Stimulated activated CD8-positive, alpha-beta memory T cell treated with anti-CD3 and anti-CD28 coated beads, Interleukin-2, amount 100 ng/mL, for 48 hours (primary cell): ENCODE measurements around the gene CIDEB.

Experiments used
- DNase-seq, 2 donors: peaks; one replicate each; pipeline ENCODE4 v3.0.0-alpha.2; 2020; ENCODE audit warnings: low read depth in 2 of 2

CIDEB gene

GRCh38 chr14:24269910-24270536, 37.8 kb downstream of the CIDEB start:
- DNase-seq, result no peak

DNA sequence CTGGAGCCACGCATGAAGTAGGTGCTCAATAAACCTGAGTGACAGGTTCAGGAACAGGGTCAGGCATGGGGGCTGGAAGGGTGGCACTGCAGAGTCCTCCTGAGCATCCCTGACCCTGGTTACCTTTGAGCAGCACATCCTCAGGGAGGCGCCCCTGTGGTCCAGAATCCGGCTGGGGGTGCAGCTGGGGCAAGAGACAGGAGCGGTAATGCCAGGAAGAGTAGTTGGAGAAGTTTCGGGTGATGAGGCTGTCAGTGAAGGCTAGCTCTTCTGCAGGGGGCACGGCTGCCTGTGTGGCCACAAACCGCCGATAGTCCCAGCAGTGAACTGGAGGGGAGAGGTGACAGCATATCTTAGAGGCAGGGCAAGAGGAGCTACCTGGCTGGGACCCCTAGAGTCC, 38.4 kb downstream of the CIDEB start:
- no peak for DNase-seq

DNA sequence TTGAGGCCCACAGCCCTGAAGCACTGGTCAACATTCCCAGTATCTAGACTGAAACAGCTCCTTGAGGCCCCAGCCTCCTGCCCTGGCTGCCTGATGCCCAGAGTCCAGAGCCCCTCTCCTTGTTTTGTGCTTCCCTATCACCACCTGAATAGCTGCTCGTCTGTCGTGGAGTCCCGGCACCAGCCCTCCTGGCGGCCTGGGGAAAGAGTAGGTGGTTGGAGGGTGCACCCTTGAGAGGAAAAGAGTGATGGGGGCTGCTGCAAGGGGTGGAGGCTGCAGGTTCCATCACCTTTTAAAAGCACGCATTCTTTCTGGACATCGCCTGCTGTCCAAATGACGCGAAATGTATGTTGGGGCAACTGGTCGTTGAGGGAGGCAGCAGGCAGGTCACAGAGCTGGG, 39.6 kb downstream of the CIDEB start:
- no peak for DNase-seq

- DNase-seq, result no peak
Observed at GRCh38 chr14:24267516-24267915, 40.3 kb downstream of the CIDEB start.

DNA sequence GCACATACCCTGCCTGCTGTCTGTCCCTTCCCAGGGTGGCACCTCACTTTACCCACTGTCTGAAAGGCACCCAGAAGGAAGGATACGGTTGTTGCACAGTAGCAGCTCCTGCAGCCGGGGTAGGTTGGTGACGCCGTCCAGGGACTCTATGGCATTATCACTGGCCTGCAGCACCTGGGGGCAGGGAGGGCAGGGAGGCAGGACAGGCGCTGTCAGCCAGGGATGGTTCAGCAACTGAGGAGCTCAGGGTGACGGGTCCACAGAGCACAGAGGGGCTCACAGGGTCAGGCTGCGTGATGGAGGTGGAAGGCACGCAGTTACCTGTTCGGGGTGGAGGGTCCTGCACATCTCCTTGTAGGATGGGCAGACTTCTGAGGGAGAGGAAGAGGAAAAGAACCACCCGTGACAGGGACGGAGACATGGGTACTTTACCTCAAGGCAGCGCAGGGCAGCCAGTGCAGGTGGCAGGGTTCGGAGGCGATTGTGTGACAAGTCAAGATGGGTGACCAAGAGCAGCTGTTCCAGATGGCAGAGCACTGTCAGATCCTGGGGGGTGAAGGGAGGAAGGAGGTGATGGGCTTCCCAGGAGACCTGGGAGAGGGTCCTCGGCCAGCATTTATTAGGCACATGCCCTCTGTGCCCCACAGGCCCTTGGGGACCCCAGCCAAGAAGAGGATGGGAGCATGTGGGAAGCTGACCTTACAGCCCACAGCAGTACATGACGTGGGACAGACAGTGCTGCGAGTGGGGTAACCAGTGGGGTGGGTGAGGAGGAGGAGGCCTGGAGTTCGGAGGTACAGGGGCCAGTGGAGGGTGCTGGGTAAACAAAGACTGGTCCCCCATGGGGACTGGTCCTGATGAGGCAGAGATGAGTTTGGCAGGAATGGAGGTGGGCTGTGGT, 41.2 kb downstream of the CIDEB start:
- DNase-seq, result no peak

DNA sequence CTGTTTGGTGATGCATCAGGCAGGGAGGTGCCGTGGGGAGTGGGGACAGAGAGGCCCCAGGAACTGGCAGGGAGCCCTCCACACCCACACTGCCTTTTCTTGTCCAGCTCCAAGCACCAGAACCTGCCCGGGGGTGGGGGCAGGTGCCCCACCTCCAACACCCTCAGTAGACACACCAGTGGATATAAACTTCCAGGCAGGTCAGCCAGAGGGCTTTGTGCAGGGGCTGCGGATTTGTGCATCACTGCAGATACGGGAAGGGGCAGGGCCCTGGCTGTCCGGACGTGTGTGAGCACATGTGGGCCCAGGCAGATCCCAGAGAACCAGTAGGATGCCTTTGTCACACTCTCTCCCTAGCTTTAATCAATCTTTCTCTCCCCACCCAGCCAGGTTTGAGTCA, 43.5 kb downstream of the CIDEB start:
- DNase-seq, result no peak

- no peak for DNase-seq
Observed at GRCh38 chr14:24263848-24264247, 43.9 kb downstream of the CIDEB start.

GRCh38 chr14:24262821-24263733, 44.7 kb downstream of the CIDEB start, which contains the start of gene TGM1:
Gene TGM1, minus strand, starts transcription at chr14:24263177. Its CDS starts 825 bp downstream, at chr14:24262352.
- DNase-seq, result no peak

GRCh38 chr14:24261969-24262327, 45.8 kb downstream of the CIDEB start:
- no peak for DNase-seq

DNA sequence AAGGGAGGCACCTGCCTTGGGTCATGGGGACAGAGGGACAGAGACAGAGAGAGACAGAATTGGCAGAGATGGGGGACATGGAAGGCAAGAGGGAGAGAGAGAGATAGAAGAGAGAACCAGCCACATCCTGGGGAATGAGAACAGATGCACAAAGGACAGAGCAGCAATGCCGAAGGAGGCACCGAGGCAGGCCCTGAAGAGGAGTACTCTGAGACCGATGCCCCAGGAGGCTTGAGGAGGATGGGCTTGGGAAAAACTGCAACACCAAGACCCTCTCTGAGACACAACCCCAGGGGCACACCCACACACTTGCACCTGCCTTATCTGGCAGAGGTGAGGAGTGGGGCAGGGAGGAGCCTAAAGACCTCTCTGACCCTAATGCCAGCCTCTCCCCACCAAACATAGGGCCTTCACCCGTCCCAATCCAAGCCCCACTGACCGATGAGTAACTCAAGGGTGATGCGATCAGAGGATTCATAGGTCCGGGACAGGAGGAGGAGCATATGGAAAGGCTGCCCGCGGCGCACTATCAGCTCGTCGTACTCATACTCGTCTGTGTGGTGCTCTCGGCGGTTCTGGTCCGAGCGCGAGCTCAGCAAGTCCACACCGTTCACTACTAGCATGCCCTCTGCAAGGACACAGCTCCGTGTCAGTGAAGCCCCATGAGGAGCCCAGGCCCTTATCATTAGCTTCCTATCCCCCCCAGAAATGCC, 46.4 kb downstream of the CIDEB start:
- no peak for DNase-seq

DNA sequence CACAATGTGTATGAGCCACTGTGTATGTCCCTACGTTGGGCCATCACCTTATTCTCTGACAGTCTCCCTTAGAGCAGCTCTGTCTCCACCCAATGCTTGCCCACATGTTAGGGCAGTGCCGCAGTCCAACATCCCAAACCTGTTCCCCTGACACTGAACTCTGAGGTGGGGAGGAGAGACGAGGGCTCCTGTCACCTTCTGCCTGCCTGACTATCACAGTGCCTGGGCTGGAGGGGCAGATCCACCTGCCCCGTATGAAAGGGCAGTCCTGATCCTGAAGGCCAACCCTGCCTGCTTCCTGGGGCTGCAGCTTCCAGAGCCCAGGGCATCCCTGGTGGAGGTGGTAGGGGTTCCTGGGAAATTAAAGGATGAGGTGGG, 47.0 kb downstream of the CIDEB start:
- DNase-seq, result no peak

GRCh38 chr14:24260026-24260779, 47.6 kb downstream of the CIDEB start:
- DNase-seq, result no peak

GRCh38 chr14:24259282-24260025, 48.3 kb downstream of the CIDEB start:
- no peak for DNase-seq

- DNase-seq, result no peak
Observed at GRCh38 chr14:24258548-24259265, 49.1 kb downstream of the CIDEB start.

DNA sequence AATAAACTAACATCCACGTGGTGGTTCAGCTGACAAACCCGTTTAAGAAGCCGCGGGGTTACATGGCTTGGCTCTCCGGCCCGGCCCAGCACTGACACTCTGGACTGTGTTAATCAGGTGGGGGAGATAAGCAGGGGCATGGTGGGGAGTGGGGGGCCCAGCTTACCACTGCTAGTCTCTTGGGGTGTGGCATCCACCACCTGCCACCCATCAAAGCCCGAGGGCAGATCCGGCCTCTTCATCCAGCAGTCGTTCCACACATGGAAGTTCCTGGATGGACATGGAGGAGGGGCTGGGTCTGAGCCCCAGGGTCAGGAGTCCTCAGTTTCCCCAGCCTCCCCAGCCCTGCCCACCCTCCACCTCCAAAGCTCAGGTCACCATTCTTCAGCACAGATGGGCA, 49.7 kb downstream of the CIDEB start:
- DNase-seq, result no peak

DNA sequence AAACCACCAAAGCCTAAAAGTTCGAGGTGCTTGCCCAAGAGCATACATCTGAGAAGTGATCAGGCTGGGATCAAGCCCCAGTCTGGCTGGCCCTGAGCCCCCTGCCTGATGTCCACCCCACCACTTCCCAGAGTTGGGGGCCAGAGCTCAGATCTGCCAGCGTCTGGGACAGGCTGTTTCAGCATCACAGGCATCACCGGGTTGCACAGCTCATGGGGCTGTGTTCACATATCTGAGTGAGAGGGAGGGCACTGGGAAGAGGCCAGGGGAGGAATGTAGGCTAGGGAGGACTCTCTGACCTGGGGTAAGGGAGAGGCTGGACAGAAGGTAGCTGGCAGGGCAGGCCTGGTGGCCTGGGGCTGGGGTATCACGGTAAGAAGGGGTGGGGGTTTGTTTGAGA, 50.8 kb downstream of the CIDEB start:
- no peak for DNase-seq

DNA sequence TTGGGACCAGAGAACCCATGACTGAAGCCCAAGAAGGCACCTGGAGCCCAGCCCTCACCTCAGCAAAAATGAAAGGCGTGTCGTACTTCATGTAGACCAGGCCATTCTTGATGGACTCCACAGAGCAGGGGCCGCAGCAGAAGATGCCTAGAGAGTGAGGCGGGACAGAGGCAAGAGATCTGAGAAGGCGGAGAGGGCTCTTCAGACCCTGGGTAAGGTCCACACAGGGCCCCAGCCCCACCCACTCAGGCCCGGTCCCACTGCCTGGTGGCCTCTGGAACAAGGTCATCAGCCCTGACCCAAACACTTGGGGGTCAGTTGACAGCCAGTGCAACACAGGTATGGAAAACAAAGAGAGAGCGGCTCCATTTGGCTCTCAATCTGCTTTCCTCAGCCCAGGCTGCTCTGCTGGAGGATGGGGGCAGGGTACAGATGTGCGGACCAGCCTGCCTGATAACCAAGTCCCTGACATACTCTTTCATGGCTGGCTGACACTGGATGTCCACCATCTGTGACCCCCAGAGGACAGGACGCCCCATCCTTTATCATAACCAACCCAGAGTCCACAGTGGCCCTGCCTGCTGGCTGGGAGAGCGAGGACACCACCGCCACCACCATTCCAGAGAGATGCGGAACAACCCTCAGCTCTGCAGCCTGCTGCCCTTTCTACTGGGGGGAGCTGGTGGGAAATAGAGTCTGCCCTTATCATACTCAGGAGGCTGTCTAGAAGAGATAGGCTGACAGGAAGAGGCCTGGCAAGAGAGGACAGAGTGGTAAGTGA, 51.7 kb downstream of the CIDEB start:
- DNase-seq, result no peak

DNA sequence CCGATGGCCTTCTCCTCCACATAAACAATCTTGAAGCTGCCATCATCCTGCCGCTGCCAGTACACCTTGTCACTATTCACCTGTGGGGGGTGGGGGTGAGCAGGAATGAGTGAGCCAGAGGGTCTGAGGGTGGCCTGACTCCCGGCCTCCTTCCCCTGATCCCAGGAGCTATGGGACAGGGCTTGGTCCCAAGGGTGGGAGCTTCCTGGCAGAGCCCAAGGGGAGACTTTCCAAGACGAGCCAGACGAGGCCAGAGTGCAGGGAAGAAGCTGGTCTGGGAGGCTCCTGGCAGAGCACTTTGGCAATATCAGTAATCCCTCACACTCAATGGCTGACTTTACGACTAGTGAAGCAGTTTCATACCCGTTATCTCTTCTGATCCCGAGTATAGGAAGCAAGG, 52.3 kb downstream of the CIDEB start:
- DNase-seq, result no peak
